Small intestine (tissue), 16 donors: ENCODE data around the gene DBX2. TPM values are rescaled to one million over a fixed set of nuclear protein-coding genes. Genes with fewer than 3 reads are reported as not detected.
A peak's percentile ranks its signal among the peaks of the same experiment; 100 is the strongest.
"Not testable (repeated sequence)": the region's sequence is repeated elsewhere in the genome, so short reads cannot be mapped to it uniquely, and the experiment has no call there.

Experiments
- DNase-seq, 2 donors: peaks; one replicate each; pipeline versions ENCODE4 v3.0.0 to v3.0.0-alpha.2; 2013
- FAIRE-seq: peaks from 2 replicates; lab custom pipeline; 2012; peaks lifted over from hg19 to GRCh38; lab: Jason Lieb, UNC
- H3K27ac ChIP-seq, 3 donors: one replicate each; pipeline ENCODE4 v1.5.1; 2013; ENCODE audit warnings: low read length in 2 of 3, mild to moderate bottlenecking in 2 of 3, control low read depth in 1 of 3, inconsistent platforms in 1 of 3, low read depth in 1 of 3, moderate library complexity in 1 of 3
- H3K27me3 ChIP-seq, 3 donors: one replicate each; pipeline ENCODE4 v1.6.1; 2013; ENCODE audit warnings: low read length in 3 of 3, inconsistent platforms in 1 of 3; ENCODE audit not compliant: control insufficient read depth in 3 of 3, insufficient read depth in 3 of 3
- H3K36me3 ChIP-seq, 3 donors: one replicate each; pipeline ENCODE4 v1.6.1; 2013; ENCODE audit warnings: low read length in 3 of 3, inconsistent platforms in 1 of 3, low read depth in 1 of 3, mild to moderate bottlenecking in 1 of 3, moderate library complexity in 1 of 3; ENCODE audit not compliant: control insufficient read depth in 3 of 3, insufficient read depth in 2 of 3
- H3K4me1 ChIP-seq, 3 donors: one replicate each; pipeline ENCODE4 v1.6.1; 2013; ENCODE audit warnings: low read length in 2 of 3, inconsistent platforms in 1 of 3, low read depth in 1 of 3, mild to moderate bottlenecking in 1 of 3, moderate library complexity in 1 of 3; ENCODE audit not compliant: control insufficient read depth in 3 of 3, insufficient read depth in 2 of 3
- H3K4me3 ChIP-seq, 3 donors: one replicate each; pipeline ENCODE4 v1.5.1; 2013; ENCODE audit warnings: low read length in 3 of 3, control low read depth in 1 of 3, inconsistent platforms in 1 of 3, low read depth in 1 of 3, mild to moderate bottlenecking in 1 of 3, moderate library complexity in 1 of 3
- H3K9me3 ChIP-seq, 2 donors: one replicate each; pipeline ENCODE4 v1.6.1; 2013; ENCODE audit warnings: low read depth in 1 of 2, low read length in 1 of 2; ENCODE audit not compliant: control insufficient read depth in 2 of 2, insufficient read depth in 1 of 2
- WGBS, 3 donors: extraction: QIAGEN DNeasy Blood & Tissue Kit; methylation state at CpG; one replicate each; pipeline ENCODE4 v1.1.7; 2013; 5-methylcytosine and 5-hydroxymethylcytosine counted together
- long read RNA-seq, 10 donors: transcript quantifications; one replicate each; lab custom pipeline, GENCODE V29; 2026
- polyA plus RNA-seq, 4 donors: library from polyadenylated mRNA; stranded (reverse) in 3 of 4; unstranded in 1 of 4; fragments of 200-250 nt in 3 of 4; fragments of 120-200 nt in 1 of 4; gene quantifications; one replicate each; pipeline versions ENCODE4 v1.2.1 to v1.2.3, GENCODE V29; 2013
- donor health status: healthy with polysubstance abuse.
- donor health status: control.
- donor health status: control.
- donor health status: Bipolar disorder and iron deficiency.
- donor health status: healthy.

Gene DBX2
- polyA plus RNA-seq: under 1 TPM in 1 of 4 donors, not detected in 3; 0.01 TPM
- long read RNA-seq, donor 1: 0 reads
- long read RNA-seq, donor 2: 0 reads
- long read RNA-seq, donor 3: 0 reads
- long read RNA-seq, donor 4: 0 reads
- long read RNA-seq, donor 5: 0 reads
- long read RNA-seq, donor 6: 0 reads
- long read RNA-seq, donor 7: 0 reads
- long read RNA-seq, donor 8: 0 reads
- long read RNA-seq, donor 9: 0 reads
- long read RNA-seq, donor 10: 0 reads

DNA sequence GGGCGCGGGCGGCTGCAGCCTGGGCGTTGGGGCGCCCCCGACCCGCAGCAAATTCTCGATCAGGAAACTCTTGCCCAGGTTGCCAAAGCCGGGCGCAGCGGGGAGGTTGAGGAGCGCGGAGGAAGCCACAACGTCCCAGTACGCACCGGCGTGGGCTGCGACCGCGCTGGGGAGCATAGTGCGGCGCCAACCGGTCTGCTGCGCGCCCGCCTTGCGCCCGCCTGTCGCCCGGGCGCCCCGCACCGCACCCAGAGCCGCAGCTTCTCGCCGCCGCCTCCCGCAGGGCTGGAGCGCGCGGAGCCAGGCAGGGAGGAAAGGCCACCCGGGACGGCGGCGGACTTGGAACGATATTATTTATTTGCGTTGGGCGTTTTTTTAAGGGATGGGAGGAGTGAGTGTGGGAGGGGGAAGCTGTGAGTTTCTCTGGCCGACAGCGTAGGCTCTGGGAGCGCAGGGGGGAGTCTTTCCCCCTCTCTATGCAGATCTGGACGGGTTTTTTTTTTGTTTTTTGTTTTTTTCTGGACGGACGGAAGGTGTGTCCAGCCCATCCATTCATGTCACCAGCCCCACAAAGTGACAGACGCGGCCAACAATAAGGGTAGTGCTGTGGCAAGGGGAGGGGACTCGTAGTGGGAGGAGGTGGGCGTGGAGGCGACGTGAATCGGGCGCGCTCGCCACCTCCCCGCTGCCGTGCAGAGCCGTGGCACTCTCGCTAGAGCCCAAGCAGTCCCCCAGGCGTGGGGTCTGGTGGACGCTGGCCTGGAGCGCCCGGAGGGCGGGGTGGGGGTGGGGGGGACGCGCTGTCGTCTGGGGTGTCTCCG lies at the start of gene DBX2:
DBX2 (minus strand) TSS at position 349 of the 821 bp plus-strand sequence; CDS start at position 177, 172 bp downstream.
- FAIRE-seq: no peak
- H3K4me3 ChIP-seq: peak within 1 kb of the TSS in 1 of 3 donors; percentile 31
- H3K27ac ChIP-seq: no peak within 1 kb of the TSS
- 1 to 5% (median 3%) methylated on average over 61 to 77 of the region's 77 CpGs for WGBS, 3 donors
- no peaks in the 10 kb centered on the region for H3K9me3 ChIP-seq
- no peaks in the 10 kb centered on the region for H3K36me3 ChIP-seq
- peaks cover 7 to 29% (median 9%) of the 10 kb centered on the region in 3 donors for H3K27me3 ChIP-seq
- peak in 1 of 2 donors; percentile 29 for DNase-seq
- H3K4me1 ChIP-seq: no peaks in the 10 kb centered on the region

DNA sequence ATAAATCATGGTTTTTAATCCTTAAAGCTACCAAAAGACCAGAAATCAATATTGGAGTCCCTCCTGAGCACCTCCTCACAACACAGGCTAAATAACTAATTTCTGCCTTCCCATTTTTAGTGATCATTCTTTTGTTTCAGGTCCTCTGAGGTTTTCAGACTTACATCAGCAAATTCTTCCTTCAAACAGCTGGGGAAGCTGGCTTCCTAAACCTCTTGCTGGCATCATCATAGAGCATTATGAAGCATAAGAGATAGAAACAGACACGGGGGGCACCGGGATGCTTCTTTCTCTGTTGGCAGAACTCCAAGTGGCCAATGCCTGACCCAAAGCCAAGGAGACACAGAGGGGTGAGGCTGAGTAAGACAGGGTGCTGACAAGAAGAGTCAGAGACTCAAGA lies 47.9 kb upstream of the DBX2 start:
- Histone ChIP-seq H3K4me1 (no peaks in the 10 kb centered on the region), H3K27me3 (peaks cover 0 to 2% (median 0%) of the 10 kb centered on the region in 3 donors), H3K9me3 (no peaks in the 10 kb centered on the region), H3K36me3 (no peaks in the 10 kb centered on the region), H3K4me3 (no peak overlapping the region), H3K27ac (no peak overlapping the region)
- DNase-seq (no peak), FAIRE-seq (no peak)
- WGBS, 3 donors: 58 to 77% (median 72%) methylated on average over 2 of the region's 2 CpGs

DNA sequence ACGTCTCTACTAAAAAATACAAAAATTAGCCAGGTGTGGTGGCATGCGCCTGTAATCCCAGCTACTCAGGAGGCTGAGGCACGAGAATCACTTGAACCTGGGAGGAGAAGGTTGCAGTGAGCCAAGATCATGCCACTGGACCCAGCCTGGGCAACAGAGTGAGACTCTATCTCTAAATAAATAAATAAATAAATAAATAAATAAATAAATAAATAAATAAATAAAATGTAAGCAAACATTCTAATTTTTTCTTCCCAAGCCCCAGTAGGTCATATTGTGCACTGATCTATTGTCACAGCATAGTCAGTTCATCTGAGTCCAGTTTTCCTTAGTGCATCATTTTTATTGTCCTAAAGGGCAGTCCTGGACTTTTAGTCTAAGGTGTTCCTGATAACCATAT lies 44.5 kb upstream of the DBX2 start:
- H3K4me3 ChIP-seq, H3K27ac ChIP-seq, H3K4me1 ChIP-seq, H3K36me3 ChIP-seq, DNase-seq, FAIRE-seq, H3K27me3 ChIP-seq, H3K9me3 ChIP-seq: not testable (repeated sequence)
- WGBS, 3 donors: 78 to 86% (median 85%) methylated on average over 3 of the region's 3 CpGs

DNA sequence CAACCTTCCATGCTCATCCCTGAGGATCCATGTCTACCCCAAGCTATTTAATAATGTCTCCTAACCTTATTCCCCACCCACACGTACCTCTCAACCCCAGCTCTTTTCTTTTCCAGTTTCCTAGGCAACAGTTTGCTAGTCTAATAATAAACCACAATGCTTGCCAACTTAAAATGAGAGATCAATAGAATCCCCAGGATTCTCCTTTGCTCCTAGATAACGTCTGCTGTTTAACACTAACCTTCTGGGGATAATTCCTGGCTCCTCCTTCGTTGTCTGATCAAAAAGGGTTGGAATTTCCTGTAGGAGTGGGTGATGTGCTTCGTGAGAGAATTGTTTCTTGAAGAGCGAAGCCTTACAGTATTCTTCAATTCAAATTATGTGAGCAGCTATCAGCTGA lies 42.2 kb upstream of the DBX2 start:
- no peak overlapping the region for H3K27ac ChIP-seq
- 30 to 39% (median 31%) methylated on average over 5 of the region's 5 CpGs for WGBS, 3 donors
- no peak overlapping the region for H3K4me3 ChIP-seq
- no peaks in the 10 kb centered on the region for H3K4me1 ChIP-seq
- H3K27me3 ChIP-seq: peaks cover 0 to 2% (median 0%) of the 10 kb centered on the region in 3 donors
- DNase-seq: no peak
- no peak for FAIRE-seq
- H3K9me3 ChIP-seq: no peaks in the 10 kb centered on the region
- H3K36me3 ChIP-seq: no peaks in the 10 kb centered on the region

DNA sequence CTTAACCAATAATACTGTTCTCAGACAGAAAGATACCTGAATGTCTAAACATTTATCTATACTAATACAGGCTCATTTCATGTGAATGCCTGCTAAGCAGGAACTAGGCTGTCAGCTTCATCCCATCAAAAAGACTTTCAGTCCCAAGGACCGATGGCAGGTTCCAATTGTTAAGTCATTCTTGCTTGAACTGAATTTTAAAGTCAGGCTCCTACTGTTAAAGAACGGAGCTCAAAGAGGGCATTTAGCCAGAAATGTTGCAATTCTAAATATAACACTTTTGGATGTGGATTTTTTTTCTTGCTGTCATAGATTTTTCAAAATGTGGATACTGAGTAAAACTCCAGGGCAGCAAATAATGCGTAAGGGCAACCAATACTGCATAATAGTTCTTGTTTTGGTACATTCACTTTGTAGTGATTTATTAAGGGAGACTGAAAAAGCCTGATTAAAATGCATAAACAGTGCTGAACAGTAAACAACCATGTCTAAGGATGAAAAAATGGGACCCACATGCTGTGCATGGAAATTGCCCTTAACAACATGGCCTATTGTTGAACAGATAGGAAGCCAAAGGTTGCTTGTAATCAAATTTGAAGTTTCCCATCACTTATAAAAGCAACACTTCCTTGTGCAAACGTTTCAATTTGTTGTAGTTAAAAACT lies 38.6 kb upstream of the DBX2 start:
- FAIRE-seq (no peak), DNase-seq (no peak)
- Histone ChIP-seq H3K27ac (no peak overlapping the region), H3K9me3 (peaks cover 0 to 4% of the 10 kb centered on the region in 2 donors), H3K4me1 (no peaks in the 10 kb centered on the region), H3K36me3 (no peaks in the 10 kb centered on the region), H3K4me3 (no peak overlapping the region), H3K27me3 (no peaks in the 10 kb centered on the region)
- 44 to 54% (median 51%) methylated on average over 4 of the region's 4 CpGs for WGBS, 3 donors

DNA sequence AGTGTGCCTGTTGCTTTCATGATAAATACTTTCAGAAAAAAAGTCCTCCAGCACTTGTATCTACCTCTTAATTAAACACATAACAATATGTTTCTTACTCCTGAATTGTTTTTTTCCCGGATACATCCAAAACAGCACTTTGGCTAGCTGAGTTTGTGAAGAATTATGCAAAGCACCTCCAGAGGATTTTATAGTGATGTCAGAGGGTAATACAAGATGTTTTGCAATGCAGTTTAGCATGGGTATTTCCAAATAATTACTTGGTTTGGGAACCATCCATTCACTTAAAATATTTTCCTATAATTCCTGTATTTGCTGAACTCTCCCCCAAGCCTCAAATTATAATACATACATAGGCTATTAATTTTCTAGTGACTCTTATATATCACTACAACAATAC lies 37.7 kb upstream of the DBX2 start:
- no peak for FAIRE-seq
- no peak overlapping the region for H3K4me3 ChIP-seq

DNA sequence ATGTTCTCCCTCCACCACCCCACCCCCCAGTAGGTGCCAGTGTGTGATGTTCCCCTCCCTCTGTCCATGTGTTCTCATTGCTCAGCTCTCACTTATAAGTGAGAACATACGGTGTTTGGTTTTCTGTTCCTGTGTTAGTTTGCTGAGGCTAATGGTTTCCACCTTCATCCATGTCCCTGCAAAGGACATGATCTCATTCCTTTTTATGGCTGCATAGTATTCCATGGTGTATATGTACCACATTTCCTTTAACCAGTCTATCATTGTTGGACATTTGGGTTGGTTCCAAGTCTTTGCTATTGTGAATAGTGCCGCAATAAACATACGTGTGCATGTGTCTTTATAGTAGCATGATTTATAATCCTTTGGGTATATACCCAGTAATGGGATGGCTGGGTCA lies 33.3 kb upstream of the DBX2 start:
- not testable (repeated sequence) for H3K27ac ChIP-seq, H3K9me3 ChIP-seq, FAIRE-seq, H3K4me1 ChIP-seq, DNase-seq, H3K27me3 ChIP-seq, H3K36me3 ChIP-seq, H3K4me3 ChIP-seq
- 93 to 100% (median 96%) methylated on average over 2 to 3 of the region's 3 CpGs for whole genome bisulfite sequencing, 3 donors

More for the DNA sequence above, 37.7 kb upstream of the DBX2 start:
- H3K4me1 ChIP-seq: no peaks in the 10 kb centered on the region
- 84 to 92% (median 86%) methylated on average over 1 of the region's 1 CpG for WGBS, 3 donors
- no peak for DNase-seq
- H3K27ac ChIP-seq: no peak overlapping the region
- H3K9me3 ChIP-seq: peaks cover 0 to 4% of the 10 kb centered on the region in 2 donors
- no peaks in the 10 kb centered on the region for H3K36me3 ChIP-seq
- H3K27me3 ChIP-seq: no peaks in the 10 kb centered on the region

DNA sequence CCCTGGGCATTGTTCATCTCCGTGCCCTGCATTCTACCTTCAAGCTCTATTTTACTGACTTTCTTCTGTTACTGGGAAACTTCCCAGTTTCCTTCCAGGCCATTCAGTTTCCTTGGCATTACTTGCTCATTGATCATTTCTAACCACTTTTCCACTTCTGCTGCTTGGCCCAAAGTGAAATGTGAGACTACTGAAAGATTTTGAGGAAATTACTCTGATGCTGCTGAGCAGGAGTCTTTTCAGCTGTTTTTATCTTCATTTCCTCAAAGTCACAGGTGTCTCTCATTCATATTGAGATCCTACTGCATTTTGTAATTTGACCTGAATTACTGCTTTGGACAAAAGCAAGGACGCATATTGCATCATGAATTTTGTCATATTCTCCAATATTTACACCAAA lies 26.4 kb upstream of the DBX2 start:
- H3K27me3 ChIP-seq: no peaks in the 10 kb centered on the region
- H3K4me3 ChIP-seq: no peak overlapping the region
- H3K36me3 ChIP-seq: no peaks in the 10 kb centered on the region
- 65 to 72% (median 70%) methylated on average over 2 of the region's 2 CpGs for WGBS, 3 donors
- DNase-seq: no peak
- no peaks in the 10 kb centered on the region for H3K9me3 ChIP-seq
- no peaks in the 10 kb centered on the region for H3K4me1 ChIP-seq
- H3K27ac ChIP-seq: no peak overlapping the region
- FAIRE-seq: no peak
